GM19328 (cell line): ENCODE measurements around the gene MOSPD3.

ENCODE experiments used
- ATAC-seq: cut with Tn5 transposase; IDR thresholded peaks from one replicate; pipeline ENCODE4 v1.9.1; 2021; ENCODE audit warnings: mild to moderate bottlenecking, moderate library complexity; ENCODE audit not compliant: unreplicated experiment

Gene MOSPD3

GRCh38 chr7:100575206-100575631 is 37.1 kb upstream of the MOSPD3 start:
- ATAC-seq: no peak

GRCh38 chr7:100575746-100576383 is 36.5 kb upstream of the MOSPD3 start:
- no peak for ATAC-seq

GRCh38 chr7:100576384-100576993 is 35.9 kb upstream of the MOSPD3 start:
- no peak for ATAC-seq

GRCh38 chr7:100577103-100577502 is 35.2 kb upstream of the MOSPD3 start:
- no peak for ATAC-seq

GRCh38 chr7:100577507-100577906 is 34.8 kb upstream of the MOSPD3 start:
- ATAC-seq: no peak

GRCh38 chr7:100578246-100579183 is 33.8 kb upstream of the MOSPD3 start:
- no peak for ATAC-seq

GRCh38 chr7:100580466-100581283 is 31.7 kb upstream of the MOSPD3 start:
- no peak for ATAC-seq

GRCh38 chr7:100582041-100582579 is 30.2 kb upstream of the MOSPD3 start:
- ATAC-seq: no peak

GRCh38 chr7:100582650-100583049 is 29.7 kb upstream of the MOSPD3 start:
- ATAC-seq: no peak

GRCh38 chr7:100583132-100584053 is 28.9 kb upstream of the MOSPD3 start:
- no peak for ATAC-seq

GRCh38 chr7:100584054-100584682 is 28.2 kb upstream of the MOSPD3 start:
- no peak for ATAC-seq

GRCh38 chr7:100584683-100585510 is 27.4 kb upstream of the MOSPD3 start:
- ATAC-seq: no peak

GRCh38 chr7:100585511-100586265 is 26.7 kb upstream of the MOSPD3 start, which contains the start of gene LRCH4:
TSS of gene LRCH4 (minus strand) at chr7:100586129. CDS start at chr7:100586100, 29 bp downstream.
- no peak for ATAC-seq

- ATAC-seq: peak; percentile 91
Measured at GRCh38 chr7:100586266-100587025, 25.9 kb upstream of the MOSPD3 start, which contains the start of gene FBXO24. TSS of gene FBXO24 (plus strand) at chr7:100586328. CDS start at chr7:100586626, 298 bp downstream.

- ATAC-seq: no peak
Measured at GRCh38 chr7:100588438-100588837, 23.9 kb upstream of the MOSPD3 start.

GRCh38 chr7:100589341-100589947 is 22.9 kb upstream of the MOSPD3 start:
- ATAC-seq: no peak
